HG02798 (cell line): Measurements from ENCODE around the gene PPARA.

Source experiments
- ATAC-seq: cut with Tn5 transposase; IDR thresholded peaks from one replicate; pipeline ENCODE4 v1.9.1; 2021; ENCODE audit warnings: mild to moderate bottlenecking; ENCODE audit not compliant: unreplicated experiment, poor library complexity

Gene PPARA

DNA sequence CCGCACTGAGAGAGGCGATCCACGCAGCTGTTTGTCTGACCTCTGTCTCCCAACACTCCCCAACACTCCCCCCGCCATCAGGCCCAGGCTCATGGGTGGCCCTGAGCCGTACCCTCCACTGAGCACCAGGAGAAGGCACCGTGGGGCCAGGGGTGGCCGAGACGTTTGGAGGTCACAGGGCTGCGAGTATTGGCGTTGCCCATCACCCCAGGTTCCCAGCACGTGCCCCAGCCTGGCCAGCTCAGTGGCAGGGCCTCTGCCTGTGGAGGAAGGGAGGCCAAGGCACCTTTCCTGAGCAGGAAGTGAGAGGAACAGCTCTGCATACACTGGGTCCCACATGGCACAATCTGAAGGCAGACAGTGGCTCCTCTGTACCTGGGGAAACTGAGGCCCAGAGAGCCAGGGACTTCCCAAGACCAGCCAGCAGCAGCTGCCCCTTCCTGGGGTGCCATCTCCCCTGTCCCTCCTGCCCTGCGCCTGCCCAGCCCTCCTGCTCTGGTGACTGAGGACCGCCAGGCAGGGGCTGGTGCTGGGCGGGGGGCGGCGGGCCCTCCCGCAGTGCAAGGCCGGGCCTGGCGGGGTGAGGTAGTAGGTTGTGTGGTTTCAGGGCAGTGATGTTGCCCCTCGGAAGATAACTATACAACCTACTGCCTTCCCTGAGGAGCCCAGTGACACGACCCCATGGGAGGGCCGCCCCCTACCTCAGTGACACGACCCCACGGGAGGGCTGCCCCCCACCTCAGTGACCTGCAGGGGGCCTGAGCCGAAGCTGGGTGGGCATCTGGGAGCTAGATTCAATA, 37.0 kb upstream of the PPARA start:
- no peak for ATAC-seq

DNA sequence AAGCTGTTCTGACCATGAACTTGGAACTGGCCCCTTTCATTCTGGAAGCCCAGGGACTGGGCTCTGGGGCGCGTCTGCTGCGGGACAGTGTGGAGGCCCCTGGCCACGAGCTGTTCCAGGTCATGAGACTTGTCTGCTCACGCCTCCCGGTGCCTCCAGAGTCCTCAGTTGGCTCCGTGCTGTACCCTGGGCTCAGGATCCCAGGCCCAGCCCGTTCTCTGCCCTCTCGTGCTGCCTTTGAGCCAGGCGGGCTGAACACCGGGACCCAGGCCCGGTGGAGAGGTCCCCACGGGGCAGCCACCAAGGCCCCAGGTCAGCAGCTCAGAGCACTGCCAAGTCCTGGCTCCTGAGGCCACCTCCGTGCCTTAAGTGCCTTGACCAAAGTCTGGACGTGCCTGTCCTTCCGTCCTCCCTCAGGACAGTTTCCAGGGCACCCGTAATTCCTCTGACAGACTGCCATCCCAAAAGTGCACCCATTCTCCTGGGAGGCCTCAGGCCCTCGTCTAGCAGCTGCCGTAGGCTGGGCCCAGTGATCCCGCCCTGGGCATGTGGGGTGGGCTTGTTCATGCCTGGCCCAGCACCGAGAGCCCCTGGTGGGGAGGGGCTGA, 36.3 kb upstream of the PPARA start:
- no peak for ATAC-seq

DNA sequence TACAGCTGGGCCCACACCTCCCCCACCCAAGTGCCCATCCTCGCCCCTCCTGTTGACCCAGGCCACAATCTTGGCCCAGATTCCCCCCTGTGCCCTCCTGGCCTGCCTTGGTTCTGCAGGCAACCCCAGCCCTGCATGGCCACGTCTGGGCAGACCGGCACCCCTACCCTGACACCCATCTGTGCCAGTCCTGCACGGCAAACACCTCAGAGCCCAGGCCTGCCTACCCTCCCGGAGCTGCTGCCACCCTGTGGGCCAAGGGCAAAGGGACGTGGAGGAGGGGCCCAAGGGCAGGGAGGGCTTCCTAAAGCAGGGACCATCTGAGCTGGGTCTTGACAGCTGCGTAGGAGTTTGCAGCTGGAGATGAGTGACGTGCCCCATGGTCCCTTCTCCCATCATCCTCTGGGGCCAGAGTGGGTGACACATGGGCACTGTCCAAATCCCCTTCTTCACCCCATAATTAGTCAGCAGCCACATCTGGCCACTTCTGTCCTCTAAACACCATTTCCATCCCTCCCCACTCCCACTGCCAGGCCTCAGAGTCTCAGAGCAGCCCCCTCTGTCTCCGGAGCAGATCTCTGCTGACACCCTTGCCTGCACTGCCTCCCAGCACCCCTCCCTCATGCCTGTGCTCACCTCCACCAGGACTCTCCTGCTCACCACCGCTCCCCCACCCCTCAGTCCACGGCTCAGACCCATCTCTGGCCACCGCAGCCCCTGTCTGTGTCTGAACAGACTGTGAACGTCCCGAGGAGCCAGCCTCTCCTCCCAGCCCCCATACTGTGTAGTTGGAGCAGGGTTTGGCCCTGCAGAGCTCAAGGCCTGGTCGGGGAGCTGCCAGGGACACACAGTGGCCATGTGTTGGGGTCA, 35.6 kb upstream of the PPARA start:
- no peak for ATAC-seq

DNA sequence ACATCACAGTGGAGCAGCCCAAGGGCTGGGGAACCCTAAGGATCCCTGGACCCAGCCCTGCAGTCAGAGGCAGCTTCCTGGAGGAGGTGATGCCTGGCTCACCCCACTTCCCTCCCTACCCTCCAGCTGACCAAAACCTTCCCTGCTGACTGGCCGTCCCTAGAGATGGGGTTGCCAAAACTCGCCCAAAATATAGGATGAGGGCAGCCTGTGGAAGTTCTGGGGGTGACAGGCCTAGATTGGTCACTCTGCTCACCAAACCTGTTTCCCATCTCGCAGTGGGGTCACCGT, 35.0 kb upstream of the PPARA start:
- ATAC-seq = no peak

DNA sequence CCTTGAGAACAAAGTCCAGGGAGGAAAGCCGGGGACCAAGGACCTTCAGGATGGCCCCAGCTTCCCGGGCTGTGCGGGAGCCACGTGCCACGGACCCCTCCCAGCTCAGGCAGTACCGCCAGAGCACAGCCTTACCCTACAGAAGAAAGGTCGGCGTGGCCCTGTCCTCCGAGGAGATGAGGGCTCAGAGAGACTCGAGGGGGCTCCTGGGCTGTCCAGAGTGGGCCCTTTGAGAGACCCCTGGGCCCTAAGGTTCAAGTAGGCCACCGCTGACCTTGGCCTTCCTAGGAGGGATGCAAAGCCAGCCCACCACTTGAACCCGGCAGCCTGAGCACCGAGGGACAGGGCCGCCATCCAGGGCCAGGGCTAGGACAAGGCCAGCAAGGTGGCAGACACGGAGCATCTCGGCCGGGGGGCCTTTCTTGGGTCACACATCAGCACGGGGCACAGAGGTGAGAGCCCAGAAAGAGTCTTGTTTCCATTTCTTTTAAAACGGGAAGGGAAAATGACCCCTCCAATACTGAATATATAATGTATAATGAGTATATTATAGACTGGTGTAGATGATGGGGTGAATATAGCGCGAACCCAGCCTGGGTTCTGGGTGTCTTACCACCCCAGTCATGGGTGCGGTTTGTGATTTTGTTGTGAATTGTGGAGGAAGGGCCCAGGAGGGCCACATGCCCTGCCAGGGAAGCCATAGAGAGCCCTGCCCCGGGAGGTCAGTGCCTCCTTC, 34.4 kb upstream of the PPARA start:
- ATAC-seq = no peak

DNA sequence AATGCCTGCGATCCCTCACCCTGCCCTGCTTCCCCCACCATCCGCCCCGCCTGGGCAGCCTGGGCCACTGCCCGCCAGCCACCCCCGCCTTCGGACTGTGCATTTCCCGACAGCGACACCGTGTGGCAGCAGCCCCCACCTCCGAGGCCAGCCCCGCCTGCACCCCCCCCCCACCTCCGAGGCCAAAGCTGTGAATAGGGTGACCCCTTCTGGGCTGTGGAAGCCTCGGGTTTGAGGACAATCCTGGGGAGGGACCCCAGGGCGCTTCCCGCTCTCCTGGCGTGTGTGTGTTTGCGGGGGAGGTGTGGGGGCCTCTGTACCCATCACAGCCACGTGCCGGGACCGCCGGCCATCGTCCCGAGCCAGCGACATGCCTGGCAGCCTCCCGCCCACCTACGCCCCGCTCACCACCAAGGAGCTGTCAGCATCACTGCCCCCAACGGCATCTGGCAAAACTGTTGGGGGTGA, 33.8 kb upstream of the PPARA start:
- ATAC-seq = peak; percentile 56

DNA sequence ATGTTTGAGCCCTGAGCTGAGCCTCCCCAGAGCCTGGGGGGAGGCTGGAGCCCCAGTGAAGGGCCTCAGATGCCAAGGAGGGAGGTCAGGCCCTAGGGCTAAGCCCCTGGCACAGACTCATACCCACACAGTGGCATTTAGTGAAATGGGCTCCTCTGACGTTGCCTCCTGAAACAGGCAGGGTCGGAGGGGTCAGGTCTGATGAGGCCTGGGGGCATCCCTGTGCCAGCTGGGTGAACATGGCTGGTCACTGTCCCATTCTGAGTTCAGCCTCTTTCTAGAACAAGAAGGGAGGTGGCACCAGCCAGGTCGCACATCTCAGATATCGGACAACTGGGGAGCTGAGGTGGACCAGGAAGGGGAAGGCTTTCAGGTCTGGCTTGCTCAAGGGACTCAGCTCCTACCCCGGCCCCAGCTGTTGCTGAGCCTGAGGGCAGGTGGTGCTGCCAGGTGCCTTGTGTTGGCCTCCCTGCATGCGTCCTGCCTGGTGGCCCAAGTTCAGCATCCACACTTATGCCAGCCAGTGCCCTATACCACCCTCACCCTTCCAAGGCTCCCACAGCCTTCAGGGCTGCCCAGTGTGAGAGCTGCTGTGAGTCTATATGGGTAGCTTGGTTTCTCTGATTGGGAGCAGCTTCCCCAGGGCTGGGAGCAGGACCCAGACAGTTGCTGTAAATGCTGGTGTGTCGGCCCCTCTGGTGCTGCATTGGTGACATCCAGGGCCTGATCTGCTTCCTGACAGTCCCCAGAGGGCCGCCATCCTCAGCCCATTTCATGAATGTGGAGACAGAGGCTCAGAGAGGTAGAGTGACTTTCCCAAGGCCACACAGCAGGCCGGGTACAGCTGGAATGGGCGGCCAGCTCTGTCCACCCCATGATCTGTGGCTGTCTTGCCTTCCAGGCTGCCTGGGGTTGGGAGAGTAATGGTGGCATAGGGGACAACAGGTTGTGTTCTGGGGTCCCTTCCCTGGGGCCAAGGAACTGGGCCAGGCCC, 32.8 kb upstream of the PPARA start:
- no peak for ATAC-seq

DNA sequence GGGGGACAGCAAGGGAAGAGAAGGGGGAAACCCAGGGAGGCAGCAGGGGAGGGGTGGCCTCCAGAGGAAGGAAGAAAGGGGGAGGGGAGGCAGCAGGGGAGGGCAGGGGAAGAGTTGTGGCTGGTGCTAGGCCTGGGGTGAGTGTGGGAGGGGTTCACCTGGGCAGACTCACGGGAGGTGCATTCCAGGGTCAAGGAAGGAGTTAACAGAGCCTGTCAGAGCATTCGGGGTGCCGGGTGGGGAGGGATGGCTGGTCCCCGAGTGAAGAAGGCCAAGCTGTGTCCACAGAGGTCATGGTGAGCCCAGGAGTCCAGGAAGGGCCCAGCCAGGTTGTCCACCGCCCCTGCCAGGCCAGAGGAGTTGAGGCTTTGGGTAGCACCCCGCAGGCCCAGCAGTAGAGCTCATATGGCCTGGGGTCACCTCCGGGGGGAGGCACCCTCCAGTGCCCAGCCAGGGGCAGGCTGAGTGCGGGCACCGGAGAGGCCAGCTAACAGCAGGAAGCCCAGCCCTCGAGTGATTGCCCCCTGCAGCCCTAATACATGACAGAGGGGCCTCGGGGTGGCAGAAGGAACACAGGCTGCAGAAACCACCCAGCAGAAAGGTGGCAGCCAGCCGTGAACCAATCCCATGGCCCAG, 31.1 kb upstream of the PPARA start:
- no peak for ATAC-seq

DNA sequence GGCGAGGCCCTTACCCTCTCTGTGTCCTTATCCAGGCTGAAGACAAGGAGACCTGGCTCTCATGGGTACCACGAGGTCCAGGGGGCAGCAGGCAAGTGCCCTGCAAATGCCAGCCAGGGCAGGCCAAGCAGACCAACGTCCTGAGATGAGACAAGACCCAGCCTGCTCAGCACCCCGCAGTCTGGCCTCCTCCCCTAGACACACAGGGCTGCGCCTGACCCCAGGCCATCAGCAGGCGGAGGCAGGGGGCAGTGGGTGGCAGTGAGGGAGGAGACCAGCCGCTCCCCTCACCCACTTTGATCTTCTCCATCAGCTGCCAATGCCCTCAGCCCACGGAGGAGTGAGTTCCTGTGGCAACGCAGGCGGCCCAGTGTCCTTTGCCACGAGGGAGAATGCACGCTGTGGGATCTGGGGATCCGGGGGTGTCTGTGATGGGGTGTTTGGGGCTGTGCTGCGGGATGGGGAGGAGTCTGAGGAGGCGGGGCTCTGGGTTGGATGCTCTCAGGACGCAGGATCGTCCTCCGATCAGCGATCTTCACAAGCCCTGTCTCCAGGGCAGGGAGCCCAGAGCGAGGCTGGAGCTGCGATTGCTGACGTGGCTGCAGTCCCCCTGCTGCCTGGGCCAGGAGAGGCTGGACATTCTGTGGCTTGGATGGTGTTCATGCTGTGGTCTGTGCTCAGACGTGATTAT, 30.5 kb upstream of the PPARA start:
- no peak for ATAC-seq

DNA sequence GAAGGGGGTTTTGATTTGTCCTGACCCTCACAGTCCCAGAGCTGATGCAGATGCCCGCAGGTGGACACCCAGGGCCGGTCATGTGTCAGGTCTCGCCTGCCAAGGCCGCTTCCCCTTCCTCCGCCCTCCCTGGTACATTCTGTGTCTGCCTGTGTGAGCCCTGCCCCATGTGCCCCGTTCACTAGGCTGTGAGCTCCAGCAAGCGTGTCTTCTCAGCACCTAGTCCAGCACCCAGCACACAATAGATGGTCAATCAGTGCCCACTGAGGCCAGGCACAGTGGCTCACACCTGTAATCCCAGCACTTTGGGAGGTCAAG, 29.9 kb upstream of the PPARA start:
- no peak for ATAC-seq

DNA sequence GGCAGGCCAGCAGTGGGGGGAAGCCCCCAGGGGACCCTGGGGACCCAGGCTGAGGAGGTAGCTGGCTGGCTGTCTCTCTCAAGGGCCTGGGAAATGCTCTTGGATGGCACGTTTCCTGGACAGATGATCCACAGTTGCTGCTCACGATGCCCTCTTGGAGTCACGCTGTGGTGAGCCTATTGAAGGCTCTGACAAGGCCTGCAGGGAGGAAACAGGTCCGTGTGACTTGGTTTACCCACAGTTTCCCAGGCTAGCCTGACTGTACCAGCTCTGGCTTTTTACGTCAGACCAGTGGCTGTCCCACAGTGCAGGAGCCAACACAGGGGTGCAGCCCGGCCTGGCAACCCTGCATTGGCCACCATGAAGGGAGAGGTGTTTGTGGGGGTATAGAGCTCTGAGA, 29.2 kb upstream of the PPARA start:
- no peak for ATAC-seq

DNA sequence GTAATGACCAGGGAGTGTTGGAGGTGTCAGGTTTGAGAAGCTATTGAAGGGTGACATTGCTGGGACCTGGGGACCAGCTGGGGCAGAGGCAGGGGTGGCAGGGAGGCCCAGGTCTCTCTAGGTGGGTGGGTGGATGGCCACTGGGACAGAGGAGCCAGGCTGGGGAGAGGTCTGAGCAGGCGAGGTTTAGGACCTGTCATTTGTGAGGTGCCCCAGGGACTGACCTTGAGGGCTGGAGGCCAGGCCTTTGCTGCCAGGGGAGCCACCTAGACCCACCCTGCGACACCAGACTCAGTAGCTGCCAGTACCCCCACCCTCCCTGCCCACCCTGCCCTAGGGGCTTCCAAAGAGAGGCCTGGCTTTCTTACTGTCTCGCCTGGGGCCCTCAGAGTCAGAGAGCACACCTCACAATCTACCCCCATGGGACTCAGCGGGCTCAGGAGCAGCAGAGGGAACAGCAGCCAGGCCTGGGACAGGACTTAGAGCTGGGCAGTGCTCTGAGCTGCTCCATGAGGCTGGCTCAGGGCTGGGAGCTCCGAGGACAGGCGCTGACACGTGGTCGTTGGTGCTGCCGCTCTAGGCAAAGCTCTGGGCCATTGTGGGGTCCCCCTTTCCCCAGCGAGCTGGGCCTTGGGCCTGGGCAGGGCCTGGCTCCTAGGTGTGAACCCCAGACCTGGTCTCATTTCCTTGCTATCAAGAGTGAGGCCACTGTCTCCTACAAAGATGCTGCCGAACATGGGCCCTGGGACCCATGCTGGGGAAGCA, 28.6 kb upstream of the PPARA start:
- no peak for ATAC-seq

DNA sequence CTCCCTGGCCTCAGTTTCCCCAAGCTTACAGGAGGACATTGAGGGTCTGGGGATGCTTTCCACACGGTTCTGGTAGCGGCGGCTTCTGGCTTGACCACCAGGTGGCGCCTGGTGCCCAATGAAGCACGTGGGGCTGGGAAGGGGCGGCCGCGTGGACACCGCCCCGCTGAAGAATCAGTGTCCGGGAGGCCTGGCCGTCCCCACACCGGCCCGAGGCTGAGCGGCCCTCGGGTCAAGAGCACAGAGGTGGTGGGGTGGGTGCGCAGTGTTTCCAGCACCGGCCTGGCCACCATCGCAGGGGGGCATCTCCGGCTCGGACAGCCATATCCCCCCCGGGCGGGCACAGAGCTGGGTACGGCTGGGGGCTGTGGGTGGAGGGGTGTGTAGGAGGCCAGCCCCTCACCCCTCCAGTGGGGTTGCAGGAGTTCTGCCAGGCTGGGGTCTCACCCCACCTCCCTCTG, 27.8 kb upstream of the PPARA start:
- no peak for ATAC-seq

DNA sequence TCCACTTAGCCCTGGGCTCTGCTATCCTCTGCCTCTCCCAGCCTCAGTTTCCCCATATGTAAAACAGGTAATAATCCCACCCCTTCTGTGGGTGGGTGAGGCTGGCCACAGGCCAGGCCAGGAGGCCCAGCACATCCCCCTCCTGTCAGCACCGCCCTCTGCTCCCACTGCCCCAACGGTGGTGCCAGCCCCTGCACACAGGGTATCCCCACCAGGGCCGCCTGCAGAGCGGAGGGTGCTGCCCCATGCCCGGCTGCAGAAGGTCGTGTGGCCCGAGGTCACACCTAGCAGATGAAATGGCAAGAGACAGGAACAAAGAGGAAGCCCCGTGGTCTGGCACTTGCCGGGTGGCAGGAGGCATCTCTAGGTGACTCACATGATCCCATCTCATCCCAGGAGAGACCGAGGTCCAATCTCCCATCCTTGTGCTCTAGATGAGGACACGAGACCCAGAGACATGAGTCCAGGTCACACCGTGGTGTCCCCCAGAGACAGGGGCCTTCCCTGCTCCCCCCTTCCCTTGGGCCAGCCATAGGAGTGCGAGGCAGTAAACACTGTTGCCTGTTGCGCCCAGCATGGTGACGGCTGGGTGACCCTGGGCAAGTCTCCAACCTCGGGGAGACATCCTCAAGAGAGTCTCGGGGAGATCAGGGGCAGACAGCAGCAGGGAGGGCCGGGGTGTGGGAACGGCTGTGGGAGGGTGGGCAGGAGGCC, 27.2 kb upstream of the PPARA start:
- no peak for ATAC-seq

DNA sequence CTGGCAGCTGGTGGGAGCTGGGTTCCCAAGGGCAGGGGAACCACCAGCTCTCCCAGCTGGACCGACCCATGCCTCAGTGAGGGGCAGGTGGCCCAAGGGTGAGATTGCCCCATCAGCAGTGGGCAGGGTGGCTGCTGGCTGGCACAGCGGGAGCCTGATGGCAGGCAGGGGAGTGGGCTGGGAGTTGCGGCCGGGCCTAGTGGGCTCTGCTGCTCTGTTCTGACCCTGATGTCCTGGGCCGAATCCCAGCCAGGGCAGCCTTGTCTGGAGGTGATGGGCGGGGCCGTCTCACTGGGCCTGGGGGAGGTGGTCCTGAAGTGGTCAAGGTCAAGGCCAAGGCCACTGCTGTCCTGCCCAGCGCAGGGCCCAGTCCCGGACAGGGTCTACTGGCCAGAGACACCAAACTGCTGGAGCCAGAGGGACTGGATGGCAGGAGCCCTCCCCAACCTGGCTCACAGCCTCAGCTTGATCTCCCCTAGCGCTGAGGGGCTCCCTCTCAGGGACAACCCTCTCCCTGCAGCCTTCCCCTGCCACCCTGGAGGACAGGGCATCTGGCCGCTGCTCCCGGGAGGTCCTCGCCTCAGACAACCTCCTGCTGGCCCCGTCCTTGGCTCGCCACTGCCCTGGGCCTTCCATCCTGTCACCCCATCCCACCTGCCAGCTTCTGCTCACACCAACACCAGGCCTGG, 26.5 kb upstream of the PPARA start:
- ATAC-seq = no peak

DNA sequence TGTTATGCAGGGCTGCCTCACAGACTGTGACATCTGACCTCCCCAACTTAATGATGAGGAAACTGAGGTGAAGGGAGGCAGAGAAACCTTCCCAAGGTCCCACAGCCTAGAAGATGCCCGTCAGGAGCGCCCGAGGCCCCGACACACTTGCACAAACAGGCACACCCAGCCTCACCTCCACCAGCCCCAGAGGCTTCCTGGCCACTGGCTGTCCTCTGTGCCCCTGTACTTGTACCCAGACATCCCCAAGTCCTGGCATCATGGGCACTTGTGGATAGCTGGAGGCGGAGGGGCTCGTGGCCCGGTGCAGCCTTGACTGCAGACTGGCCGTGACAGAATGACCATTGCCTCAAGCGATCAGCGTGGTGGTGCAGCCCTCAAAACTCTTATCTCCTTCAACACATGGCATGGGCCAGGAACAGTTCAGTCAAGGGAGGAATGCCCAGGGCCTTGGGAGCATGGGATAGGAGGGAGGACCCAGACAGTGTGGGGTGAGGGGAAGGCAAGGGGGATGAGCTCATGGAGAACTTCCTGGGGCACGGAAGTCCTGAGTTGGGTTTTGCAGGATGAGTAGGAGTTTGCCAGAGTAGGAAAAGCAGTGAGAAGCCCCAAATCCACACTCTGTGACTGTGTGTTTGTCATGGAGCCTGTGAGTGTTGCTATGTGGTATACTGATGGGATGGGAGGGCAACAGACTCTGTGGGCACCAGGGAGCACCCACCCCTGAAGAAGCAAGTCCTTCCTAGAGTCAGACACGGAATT, 25.8 kb upstream of the PPARA start:
- no peak for ATAC-seq
